GM21786 (cell line): ENCODE results near the gene CCDC18.
"Not testable (repeated sequence)": the region's sequence is repeated elsewhere in the genome, so short reads cannot be mapped to it uniquely, and the experiment has no call there.

ENCODE experiments used
- ATAC-seq: cut with Tn5 transposase; IDR thresholded peaks from one replicate; pipeline ENCODE4 v1.9.1; 2021; ENCODE audit not compliant: unreplicated experiment

Gene CCDC18, protein sequence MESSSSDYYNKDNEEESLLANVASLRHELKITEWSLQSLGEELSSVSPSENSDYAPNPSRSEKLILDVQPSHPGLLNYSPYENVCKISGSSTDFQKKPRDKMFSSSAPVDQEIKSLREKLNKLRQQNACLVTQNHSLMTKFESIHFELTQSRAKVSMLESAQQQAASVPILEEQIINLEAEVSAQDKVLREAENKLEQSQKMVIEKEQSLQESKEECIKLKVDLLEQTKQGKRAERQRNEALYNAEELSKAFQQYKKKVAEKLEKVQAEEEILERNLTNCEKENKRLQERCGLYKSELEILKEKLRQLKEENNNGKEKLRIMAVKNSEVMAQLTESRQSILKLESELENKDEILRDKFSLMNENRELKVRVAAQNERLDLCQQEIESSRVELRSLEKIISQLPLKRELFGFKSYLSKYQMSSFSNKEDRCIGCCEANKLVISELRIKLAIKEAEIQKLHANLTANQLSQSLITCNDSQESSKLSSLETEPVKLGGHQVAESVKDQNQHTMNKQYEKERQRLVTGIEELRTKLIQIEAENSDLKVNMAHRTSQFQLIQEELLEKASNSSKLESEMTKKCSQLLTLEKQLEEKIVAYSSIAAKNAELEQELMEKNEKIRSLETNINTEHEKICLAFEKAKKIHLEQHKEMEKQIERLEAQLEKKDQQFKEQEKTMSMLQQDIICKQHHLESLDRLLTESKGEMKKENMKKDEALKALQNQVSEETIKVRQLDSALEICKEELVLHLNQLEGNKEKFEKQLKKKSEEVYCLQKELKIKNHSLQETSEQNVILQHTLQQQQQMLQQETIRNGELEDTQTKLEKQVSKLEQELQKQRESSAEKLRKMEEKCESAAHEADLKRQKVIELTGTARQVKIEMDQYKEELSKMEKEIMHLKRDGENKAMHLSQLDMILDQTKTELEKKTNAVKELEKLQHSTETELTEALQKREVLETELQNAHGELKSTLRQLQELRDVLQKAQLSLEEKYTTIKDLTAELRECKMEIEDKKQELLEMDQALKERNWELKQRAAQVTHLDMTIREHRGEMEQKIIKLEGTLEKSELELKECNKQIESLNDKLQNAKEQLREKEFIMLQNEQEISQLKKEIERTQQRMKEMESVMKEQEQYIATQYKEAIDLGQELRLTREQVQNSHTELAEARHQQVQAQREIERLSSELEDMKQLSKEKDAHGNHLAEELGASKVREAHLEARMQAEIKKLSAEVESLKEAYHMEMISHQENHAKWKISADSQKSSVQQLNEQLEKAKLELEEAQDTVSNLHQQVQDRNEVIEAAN (N-terminal part only)

DNA sequence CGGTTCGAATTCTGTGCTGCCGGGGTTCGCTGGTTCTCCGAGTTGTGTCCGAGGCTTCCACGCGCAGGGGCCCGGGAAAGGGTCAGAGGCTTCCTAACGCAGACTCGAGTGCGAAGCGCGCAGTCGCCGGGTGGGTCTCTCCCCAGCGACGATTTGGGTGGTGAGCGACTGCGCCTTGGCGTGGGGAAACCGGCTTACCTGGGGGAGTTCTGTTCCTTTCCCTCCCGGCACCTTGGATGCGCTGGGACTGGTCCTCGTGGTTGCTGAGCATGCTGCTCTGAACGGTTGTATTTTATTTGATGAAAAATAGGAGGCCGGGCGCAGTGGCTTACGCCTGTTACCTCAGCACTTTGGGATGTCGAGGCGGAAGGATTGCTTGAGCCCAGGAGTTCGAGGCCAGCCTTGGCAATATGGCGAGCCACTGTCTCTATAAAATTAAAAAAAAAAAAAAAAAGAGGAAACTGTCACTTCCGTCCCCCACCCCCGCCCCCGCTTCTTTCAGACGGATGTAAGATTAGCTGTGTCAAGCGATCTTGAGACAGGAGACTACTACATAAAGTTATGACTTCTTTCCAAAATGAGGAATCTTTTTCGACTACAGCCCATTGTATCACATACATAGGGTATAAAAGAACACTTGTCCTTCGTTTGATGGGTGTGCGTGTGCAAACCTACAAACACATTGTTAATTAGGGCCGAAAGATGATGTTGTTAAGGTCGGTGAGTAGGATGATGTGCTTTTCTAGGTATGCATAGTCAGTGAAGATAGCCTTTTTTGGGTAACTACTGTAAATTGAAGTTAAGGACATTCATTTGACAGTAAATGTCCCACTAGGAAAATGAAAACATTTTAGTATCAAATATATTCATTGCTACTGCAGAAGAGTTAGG lies at the start of gene CCDC18:
TSS of gene CCDC18 (plus strand) at position 2 of the 891 bp plus-strand sequence. CDS start 2,638 bp downstream, outside the sequence.
- peak; percentile 6 for ATAC-seq

DNA sequence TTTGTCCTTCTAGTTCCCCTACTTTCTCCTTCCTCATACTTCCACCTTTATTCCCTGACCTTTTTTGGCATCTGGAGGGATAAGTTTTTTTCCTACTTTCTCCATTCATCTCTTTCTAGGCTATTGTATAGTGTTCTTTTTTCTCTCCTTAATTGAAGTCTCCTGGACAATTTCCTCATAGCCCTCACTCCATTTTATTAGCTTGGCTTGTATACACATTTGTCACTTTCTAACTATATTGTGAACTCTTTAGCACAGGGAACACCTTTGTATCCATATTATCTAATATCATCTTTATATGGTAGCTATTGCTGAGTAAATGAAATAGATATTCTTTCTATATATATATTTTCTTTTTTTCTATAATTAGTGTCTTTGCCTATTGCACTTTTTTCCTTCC lies 47.9 kb upstream of the CCDC18 start:
- no peak for ATAC-seq

DNA sequence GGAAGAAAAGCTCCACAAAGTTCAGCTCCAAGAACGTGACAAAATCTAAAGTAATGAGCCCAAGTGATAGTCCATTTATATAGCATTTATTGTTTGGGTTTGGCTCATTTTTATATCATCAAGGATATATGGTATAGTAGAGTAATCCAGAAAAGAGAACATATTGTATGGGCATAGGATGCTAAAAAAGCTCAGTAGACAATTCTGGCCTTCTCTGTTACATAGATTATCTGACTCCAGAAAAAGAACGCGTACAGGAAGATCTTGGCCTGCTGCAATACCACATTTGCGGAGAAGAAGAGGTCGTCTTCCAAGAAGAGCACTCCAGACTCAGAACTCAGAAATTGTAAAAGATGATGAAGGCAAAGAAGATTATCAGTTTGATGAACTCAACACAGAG lies 44.1 kb upstream of the CCDC18 start:
- ATAC-seq: no peak

DNA sequence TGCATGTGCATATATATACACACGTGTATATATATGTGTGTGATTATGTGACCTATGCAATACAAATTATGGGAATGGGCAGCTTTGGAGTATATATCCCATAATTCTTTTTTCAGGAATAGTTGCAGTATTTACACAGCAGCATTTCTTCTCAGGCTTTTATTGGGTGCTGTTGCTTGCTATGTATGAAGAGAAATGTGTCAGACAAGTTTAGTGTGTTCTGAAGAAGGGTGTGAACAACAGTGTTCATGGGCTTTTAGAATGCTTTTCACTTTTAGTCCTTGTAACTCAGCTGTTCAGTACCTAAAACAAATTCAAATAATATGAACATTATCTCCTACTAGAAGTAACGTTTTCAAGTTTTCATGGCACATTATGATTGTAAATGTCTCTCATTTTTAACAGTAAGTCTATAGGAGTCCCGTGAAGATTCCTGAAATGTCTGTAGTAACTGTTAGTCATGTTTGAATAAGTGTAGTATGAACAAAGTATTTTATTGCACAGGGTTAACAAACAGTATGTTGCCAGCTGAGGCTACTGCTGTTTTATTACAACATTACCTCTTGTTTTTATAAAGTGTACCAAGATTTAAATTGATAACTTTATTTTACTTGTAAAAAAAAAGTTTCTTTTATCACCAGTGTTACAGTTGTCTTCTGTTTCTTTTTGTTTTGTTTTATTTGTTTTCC lies 42.8 kb upstream of the CCDC18 start:
- no peak for ATAC-seq

DNA sequence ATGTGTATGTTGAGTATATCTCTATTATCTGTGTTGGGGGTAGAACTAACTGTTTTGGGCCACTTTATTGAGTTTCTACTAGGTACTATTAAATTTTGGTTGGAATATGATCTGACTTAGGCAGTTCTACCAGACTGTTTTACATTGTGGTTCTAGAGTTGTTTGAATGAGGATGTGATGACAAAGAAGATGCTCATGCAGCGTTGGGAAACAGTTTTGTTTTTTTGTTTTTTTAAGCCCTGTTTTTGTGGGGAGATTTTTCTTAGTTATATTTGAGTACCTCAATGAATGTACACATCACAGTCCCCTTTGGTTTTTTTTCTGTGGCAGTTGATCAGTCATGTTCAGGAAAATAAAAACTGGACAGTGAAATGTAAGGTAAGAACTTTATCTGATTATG lies 40.4 kb upstream of the CCDC18 start:
- ATAC-seq: no peak

DNA sequence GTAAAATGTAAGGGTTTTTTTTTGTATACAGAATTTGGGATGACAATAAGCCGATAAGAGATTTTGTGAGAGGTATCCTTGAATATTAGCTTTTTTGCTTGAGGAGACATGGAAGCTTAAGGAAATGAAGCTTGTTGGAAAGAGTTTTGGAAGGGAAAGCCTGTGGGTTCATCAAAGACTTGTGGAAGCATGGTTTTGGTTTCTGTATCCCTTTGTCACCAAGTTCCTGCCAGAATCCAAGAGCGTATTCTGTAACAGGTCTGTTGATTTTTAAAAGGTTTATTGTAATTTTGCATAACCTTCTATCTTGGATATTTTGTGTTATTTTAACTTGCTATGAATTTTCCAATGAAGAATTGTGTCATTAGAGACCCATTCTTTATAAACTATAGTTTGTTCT lies 38.4 kb upstream of the CCDC18 start:
- ATAC-seq: no peak

DNA sequence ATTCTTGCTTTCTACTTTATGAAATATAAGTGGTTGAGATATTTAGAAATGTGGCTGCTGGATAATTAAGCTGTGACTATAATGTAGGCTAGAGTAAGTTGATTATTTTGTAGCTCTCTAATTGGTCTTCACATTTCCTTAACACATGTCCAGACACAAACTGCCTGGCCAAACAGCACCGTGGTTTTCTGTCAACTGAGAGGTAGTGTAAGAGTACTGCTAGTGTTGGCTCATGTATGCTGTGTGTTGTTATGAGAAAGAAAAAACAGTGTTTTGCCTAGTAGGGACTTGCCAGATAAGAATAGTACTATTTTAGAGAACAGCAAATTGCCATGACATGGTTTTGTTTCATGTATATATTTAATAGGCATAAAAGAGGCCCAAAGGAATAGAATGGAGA lies 37.4 kb upstream of the CCDC18 start:
- no peak for ATAC-seq

DNA sequence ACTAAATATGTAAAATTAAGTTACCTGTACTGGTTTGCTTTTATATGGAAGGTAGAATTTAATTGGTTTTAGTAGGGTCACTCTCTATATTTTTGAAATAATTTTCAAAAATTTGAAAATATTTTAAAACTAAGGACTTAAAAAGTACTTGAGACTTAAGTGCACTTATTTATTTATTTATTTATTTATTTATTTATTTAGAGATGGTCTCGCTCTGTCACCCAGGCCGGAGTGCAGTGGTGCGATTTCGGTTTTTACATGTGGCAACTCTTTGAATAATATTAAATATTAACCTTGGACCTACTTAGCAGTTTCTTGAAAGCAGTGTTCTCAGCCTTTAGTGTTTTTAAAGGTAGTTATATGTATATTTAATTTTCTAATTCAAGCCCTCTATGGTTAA lies 36.8 kb upstream of the CCDC18 start:
- ATAC-seq: no peak

DNA sequence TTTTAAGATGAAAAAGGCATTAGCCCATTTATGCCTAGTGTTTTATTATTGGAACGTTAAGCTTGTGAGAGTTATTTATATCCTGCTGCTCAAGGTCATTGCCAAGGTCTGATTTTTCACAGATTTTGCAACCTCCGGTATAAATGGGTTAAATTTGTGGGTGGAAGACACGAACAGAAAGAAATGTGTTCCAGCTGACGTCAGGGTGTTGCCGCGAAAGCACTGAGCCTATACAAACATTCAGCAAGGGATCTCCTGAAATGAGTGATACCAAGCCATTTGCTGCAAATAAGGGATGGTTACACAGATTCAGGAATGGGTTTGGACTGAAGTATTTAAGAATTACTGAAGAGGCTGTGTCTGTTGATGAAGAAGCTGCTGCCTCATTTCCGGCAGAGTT lies 32.5 kb upstream of the CCDC18 start:
- ATAC-seq: no peak

DNA sequence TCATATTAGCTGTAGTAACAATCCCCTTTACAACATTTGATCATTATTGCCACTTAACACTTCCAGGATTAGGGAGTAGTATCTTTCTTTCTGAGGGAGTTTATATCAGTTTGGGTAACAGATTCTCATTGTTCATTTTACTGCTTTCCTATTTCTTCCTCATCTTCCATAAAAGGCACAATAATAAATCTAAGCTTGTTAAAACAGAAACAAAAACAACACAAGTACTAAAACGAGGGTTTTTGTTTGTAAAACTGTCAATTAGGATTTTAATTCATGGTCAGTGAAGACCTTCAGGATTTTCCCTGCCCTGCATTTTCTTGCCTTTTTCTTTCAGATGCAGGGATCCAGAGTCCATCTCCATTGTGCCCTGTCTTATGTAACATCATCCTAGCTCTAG lies 29.8 kb upstream of the CCDC18 start:
- ATAC-seq: no peak

DNA sequence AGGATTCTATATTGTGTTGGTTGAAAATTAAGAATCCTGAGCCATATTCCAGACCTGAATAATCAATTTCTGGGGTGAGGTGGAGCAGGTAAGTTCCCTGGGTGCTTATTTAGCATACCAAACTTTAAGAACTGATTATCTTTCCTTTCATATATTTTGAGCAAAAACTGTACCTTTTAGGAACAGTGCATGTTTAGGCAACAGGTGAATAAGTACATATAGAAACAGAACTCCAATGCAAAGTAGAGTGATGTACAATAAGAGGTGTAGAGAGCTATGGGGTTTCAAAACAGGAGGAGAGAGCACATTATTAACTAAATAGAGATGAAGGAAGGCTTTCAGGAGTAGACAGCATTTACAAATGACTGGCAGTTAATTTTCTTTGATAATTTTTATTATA lies 29.1 kb upstream of the CCDC18 start:
- ATAC-seq: no peak

DNA sequence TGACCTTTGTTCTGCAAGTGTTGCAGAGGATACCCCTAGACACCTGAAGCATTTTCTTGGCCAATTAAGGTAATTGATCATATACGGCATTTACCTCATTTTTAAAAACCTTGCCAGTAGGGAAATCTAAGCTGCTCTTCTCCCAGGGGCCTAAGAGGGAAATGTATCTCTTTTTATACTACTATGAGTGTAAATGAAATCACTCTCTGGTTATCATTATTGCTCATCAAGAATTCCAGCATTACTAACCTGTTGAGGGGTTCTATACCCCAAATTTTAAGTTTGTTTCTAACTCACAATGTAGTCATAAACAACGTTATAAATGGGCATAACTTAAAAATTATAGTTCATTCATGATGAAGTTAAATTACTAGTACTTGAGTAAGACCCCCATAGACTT lies 27.7 kb upstream of the CCDC18 start:
- ATAC-seq: no peak

DNA sequence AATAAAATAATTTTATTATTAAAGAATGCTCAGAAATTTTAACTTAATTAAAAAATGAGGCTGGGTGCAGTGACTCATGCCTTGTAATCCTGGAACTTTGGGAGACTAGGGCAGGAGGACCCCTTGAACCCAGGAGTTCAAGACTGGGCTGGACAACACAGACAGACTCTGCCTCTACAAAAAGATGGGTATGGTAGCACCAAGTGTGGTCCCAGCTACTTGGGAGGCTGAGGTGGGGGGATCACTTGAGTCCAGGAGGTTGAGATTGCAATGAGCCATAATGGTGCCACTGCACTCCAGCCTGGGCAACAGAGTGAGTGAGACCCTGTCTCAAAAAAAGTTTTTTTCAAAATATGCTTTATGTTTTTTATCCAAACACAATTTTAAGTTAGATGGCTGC lies 25.6 kb upstream of the CCDC18 start:
- no peak for ATAC-seq

DNA sequence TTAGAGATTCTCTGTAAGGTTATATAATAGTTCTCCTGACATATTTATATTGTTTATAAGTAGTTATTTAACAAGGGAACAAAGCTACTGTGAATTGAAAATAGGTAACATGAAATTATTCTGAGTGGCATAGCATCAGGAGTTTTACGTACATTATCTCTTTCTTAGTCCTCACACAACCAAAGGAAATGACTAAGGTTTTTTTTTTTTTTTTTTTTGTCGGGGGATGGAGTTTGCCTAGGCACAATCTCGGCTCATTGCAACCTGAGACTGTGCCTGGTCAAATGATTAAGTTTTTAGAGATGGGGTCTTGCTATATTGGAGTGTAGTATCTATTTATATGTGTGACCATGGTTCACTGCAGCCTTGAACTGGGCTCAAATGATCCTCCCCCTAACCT lies 25.2 kb upstream of the CCDC18 start:
- ATAC-seq: no peak

DNA sequence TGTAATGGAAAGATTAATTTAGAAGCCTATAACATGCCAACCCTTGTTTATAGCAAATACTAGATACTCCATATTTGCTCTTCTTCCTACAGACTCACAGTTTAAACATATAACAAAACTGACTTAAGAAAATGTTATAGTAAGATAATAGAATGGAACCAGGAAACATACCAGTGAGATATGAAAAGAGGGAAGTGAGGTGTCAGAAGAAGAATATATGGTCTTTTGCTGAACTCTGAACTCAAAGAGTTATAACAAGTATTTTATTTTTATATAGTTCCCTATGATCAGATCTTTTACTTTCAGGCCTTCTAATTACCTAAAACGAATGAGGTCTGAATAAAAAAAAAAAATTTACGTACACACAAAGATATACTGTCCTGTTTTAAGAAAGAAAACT lies 21.2 kb upstream of the CCDC18 start:
- ATAC-seq: no peak

DNA sequence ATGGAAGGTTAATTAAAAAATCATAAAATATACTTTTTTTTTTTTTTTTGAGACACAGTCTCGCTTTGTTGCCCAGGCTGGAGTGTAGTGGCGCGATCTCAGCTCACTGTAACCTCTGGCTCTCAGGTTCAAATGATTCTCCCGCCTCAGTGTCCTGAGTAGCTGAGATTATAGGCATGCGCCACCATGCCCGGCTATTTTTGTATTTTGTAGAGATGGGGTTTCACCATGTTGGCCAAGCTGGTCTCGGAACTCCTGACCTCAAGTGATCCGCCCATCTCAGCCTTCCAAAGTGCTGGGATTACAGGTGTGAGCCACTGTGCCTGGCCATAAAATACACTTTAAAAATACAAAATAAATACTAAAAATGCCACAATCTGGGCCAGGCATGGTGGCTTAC lies 17.2 kb upstream of the CCDC18 start:
- not testable (repeated sequence) for ATAC-seq

DNA sequence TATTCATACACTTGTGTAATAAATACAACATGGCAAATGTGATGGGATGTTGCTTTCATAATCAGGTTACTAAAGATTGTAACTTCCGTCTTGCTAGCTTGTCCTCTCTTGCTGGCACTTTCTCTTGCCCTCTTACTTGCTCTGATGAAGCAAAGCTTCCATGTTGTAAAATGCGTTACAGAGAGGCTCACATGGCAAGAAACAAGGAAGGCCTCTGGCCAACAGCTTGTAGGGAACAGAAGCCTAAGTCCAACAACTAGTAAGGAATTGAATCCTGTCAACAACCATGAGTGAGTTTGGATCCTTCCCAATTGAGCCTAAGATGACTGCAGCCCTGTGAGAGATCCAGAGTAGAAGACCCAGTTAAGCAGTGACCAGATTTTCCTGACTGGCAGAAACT lies 15.7 kb upstream of the CCDC18 start:
- no peak for ATAC-seq

DNA sequence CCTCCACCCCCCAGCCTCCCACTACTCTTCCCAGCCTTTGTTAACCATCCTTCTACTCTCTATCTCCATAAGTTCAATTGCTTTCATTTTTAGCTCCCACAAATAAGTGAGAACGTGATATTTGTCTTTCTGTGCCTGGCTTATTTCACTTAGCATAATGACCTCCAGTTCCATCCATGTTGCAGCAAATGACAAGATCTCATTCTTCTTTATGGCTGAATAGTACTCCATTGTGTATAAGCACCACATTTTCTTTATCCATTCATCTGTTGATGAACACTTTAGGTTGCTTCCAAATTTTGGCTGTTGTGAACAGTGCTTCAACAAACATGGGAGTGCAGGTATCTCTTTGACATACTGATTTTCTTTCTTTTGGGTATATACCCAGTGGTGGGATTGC lies 14.6 kb upstream of the CCDC18 start:
- ATAC-seq: not testable (repeated sequence)

DNA sequence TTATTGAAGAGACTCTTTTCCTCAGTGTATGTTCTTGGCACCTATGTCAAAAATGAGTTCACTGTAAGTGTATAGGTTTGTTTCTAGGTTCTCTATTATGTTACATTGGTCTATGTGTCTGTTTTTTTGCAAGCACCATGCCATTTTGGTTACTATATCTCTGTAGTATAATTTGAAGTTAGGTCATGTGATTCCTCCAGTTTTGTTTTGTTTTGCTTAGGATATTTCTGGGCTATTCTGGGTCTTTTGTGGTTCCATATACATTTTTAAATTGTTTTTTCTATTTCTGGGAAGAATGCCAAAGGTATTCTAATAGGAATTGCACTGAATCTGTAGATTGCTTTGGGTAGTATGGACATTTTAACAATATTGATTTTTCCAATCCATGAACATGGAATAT lies 13.5 kb upstream of the CCDC18 start:
- no peak for ATAC-seq
